Measurements from ENCODE around the gene ADAM12. TPM values are rescaled to one million over a fixed set of nuclear protein-coding genes. Genes with fewer than 3 reads are reported as not detected.

The ADAM12 gene
- polyA plus RNA-seq, 1 donor from 2014 or later, result 0.09 TPM

- Histone ChIP-seq H2AFZ (ENCODE audit: low read depth, low read length) (no peak overlapping the region), H3K9ac (ENCODE audit: low read length) (no peak overlapping the region), H3F3A (ENCODE audit: insufficient read depth, low read length, poor library complexity, severe bottlenecking) (no peaks in the 10 kb centered on the region), H3K79me2 (replicated peaks; ENCODE audit: insufficient read depth, low read length) (no peaks in the 10 kb centered on the region), H3K4me3 (ENCODE audit: low read length) (no peak overlapping the region), H3K27me3 (ENCODE audit: insufficient read depth, low read depth, low read length) (no peaks in the 10 kb centered on the region), H3K27ac (ENCODE audit: low read length) (no peak overlapping the region), H4K20me1 (ENCODE audit: insufficient read depth) (no peaks in the 10 kb centered on the region), H3K9me3 (ENCODE audit: low read length) (no peaks in the 10 kb centered on the region), H3K4me2 (ENCODE audit: low read length) (no peak overlapping the region), H3K9me2 (ENCODE audit: insufficient read depth, low read length) (no peaks in the 10 kb centered on the region), H3K36me3 (ENCODE audit: insufficient read depth, low read length) (no peaks in the 10 kb centered on the region)
- TF ChIP-seq TAF1 (IDR thresholded peaks at IDR 0.05; ENCODE audit: low read depth), result no peak
- TF ChIP-seq, protein P1, sequence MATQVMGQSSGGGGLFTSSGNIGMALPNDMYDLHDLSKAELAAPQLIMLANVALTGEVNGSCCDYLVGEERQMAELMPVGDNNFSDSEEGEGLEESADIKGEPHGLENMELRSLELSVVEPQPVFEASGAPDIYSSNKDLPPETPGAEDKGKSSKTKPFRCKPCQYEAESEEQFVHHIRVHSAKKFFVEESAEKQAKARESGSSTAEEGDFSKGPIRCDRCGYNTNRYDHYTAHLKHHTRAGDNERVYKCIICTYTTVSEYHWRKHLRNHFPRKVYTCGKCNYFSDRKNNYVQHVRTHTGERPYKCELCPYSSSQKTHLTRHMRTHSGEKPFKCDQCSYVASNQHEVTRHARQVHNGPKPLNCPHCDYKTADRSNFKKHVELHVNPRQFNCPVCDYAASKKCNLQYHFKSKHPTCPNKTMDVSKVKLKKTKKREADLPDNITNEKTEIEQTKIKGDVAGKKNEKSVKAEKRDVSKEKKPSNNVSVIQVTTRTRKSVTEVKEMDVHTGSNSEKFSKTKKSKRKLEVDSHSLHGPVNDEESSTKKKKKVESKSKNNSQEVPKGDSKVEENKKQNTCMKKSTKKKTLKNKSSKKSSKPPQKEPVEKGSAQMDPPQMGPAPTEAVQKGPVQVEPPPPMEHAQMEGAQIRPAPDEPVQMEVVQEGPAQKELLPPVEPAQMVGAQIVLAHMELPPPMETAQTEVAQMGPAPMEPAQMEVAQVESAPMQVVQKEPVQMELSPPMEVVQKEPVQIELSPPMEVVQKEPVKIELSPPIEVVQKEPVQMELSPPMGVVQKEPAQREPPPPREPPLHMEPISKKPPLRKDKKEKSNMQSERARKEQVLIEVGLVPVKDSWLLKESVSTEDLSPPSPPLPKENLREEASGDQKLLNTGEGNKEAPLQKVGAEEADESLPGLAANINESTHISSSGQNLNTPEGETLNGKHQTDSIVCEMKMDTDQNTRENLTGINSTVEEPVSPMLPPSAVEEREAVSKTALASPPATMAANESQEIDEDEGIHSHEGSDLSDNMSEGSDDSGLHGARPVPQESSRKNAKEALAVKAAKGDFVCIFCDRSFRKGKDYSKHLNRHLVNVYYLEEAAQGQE (IDR thresholded peaks at IDR 0.05; ENCODE audit: borderline replicate concordance), result no peak
- no peak for TF ChIP-seq MXI1 (conservative IDR thresholded peaks at IDR 0.05; ENCODE audit: poor library complexity, severe bottlenecking)
- TF ChIP-seq SMC3 (conservative IDR thresholded peaks at IDR 0.05; ENCODE audit: poor library complexity), result no peak
- TF ChIP-seq CTCF (IDR thresholded peaks at IDR 0.05; ENCODE audit: poor library complexity, severe bottlenecking), result no peak
- no peak for TF ChIP-seq POLR2AphosphoS5 (IDR thresholded peaks at IDR 0.05)
- TF ChIP-seq EZH2 (IDR thresholded peaks at IDR 0.05; ENCODE audit: borderline replicate concordance, insufficient read depth, low read length, poor library complexity, severe bottlenecking), result no peak
- TF ChIP-seq EP300 (conservative IDR thresholded peaks at IDR 0.05; ENCODE audit: poor library complexity, severe bottlenecking), result no peak
- no peak for TF ChIP-seq RAD21 (conservative IDR thresholded peaks at IDR 0.05)
Measured at GRCh38 chr10:126262233-126262838, 125.9 kb downstream of the ADAM12 start.

DNA sequence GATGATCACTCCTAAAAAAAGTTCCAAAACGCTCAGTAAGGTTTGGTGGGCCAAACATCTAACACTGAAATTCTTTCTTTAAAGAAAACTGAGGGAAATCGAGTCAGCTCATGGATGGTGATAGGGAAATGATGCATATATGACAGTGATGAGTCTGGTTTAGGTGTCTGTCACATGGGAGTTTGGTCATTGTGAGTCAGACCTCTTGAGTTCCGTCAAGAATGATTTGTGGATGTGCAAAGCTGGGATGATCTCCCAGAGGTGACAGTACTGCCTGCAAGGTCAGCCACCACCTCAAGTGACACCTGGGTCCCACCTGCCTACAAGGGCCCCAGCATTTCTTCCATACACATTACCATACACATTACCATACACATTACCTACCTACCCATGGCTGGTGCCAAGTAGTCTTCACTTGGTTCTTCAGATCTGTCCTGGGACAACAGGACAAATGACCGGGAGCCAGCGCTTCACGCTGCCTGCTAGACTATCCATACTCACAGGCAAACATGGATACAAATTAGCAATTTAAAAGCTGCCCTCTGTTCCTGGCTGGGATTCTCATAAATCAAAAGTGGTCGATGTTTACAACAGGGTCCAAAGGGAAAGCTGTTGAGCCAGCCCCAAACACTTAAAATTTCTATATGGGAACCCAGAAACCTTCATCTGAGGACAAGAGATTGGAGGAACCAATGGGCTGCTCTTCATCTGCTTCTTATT lies 128.4 kb downstream of the ADAM12 start:
- TF ChIP-seq TAF1 (IDR thresholded peaks at IDR 0.05; ENCODE audit: low read depth) (no peak), CTCF (IDR thresholded peaks at IDR 0.05; ENCODE audit: poor library complexity, severe bottlenecking) (no peak), RAD21 (conservative IDR thresholded peaks at IDR 0.05) (no peak), MXI1 (conservative IDR thresholded peaks at IDR 0.05; ENCODE audit: poor library complexity, severe bottlenecking) (no peak), SMC3 (conservative IDR thresholded peaks at IDR 0.05; ENCODE audit: poor library complexity) (no peak), EP300 (conservative IDR thresholded peaks at IDR 0.05; ENCODE audit: poor library complexity, severe bottlenecking) (no peak)
- TF ChIP-seq, protein P1 (IDR thresholded peaks at IDR 0.05; ENCODE audit: borderline replicate concordance), result no peak
- Histone ChIP-seq H2AFZ (ENCODE audit: low read depth, low read length) (no peak overlapping the region), H4K20me1 (ENCODE audit: insufficient read depth) (no peaks in the 10 kb centered on the region), H3K27ac (ENCODE audit: low read length) (no peak overlapping the region), H3K9me2 (ENCODE audit: insufficient read depth, low read length) (no peaks in the 10 kb centered on the region), H3F3A (ENCODE audit: insufficient read depth, low read length, poor library complexity, severe bottlenecking) (no peaks in the 10 kb centered on the region), H3K36me3 (ENCODE audit: insufficient read depth, low read length) (no peaks in the 10 kb centered on the region), H3K27me3 (ENCODE audit: insufficient read depth, low read depth, low read length) (no peaks in the 10 kb centered on the region), H3K4me3 (ENCODE audit: low read length) (no peak overlapping the region), H3K4me2 (ENCODE audit: low read length) (no peak overlapping the region), H3K9me3 (ENCODE audit: low read length) (no peaks in the 10 kb centered on the region), H3K9ac (ENCODE audit: low read length) (no peak overlapping the region), H3K79me2 (replicated peaks; ENCODE audit: insufficient read depth, low read length) (no peaks in the 10 kb centered on the region)
